Upper lobe of right lung (tissue), 1 donor: ENCODE data around the gene FBRSL1. TPM values are rescaled to one million over a fixed set of nuclear protein-coding genes. Genes with fewer than 3 reads are reported as not detected.

Source experiments
- ATAC-seq: fragments of 200-7000 bp; cut with Tn5 transposase; one replicate; pipeline ENCODE4 v1.9.1; 2020; ENCODE audit warnings: mild to moderate bottlenecking, moderate library complexity
- DNase-seq: peaks from one replicate; pipeline ENCODE4 v3.0.0-alpha.2; 2020
- H3K27ac ChIP-seq: fragments of 200-600 bp; one replicate; pipeline ENCODE4 v1.8.0; 2022
- H3K27me3 ChIP-seq: fragments of 200-600 bp; one replicate; pipeline ENCODE4 v1.8.0; 2022; ENCODE audit warnings: mild to moderate bottlenecking
- H3K36me3 ChIP-seq: fragments of 200-600 bp; one replicate; pipeline ENCODE4 v1.8.0; 2022
- H3K4me1 ChIP-seq: fragments of 200-600 bp; one replicate; pipeline ENCODE4 v1.8.0; 2022
- H3K4me3 ChIP-seq: fragments of 200-600 bp; one replicate; pipeline ENCODE4 v1.8.0; 2022; ENCODE audit warnings: mild to moderate bottlenecking
- H3K9me3 ChIP-seq: fragments of 200-600 bp; one replicate; pipeline ENCODE4 v1.8.0; 2022
- intact Hi-C: fragments of 100-400 bp; cut with DNase I; formaldehyde crosslinking; loops from one replicate; pipeline ENCODE4 v1.11.0; 2022
- total RNA-seq: library from RNA; stranded (reverse); fragmentation: NEBNext Ultra II Directional; extraction: Animal tissue kit (Norgen Biotek cat#: 25700); gene quantifications from one replicate; pipeline ENCODE4 v1.2.1, GENCODE V29; 2021
- TF ChIP-seq, protein P1 (sequence below): fragments of 200-600 bp; IDR thresholded peaks from one replicate; pipeline ENCODE4 v1.8.0; 2022; ENCODE audit warnings: antibody characterized with exemption
- donor health status: DM: no; HTN: yes; CAD: no; lungs with severe emphysema.

The FBRSL1 gene
- total RNA-seq, 1 donor from 2014 or later = 49.5 TPM

DNA sequence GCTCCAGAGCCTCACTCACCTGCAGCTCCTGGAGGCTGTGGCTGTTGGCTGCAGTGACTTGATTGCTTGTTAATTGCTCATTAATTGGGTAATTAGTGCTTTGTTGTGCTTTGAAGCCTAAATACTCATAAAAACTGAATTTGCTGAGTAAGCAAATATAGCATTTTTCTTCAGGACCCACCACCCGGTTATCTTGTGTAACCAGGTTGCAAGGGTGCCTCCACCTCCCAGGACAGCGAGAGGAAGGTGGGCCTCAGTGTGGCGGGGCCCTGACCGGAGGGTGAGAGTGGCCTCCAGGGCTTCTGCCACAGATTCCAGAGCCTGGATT is 48.7 kb downstream of the FBRSL1 start:
- H3K4me1 ChIP-seq = no peaks in the 10 kb centered on the region
- TF ChIP-seq, protein P1, sequence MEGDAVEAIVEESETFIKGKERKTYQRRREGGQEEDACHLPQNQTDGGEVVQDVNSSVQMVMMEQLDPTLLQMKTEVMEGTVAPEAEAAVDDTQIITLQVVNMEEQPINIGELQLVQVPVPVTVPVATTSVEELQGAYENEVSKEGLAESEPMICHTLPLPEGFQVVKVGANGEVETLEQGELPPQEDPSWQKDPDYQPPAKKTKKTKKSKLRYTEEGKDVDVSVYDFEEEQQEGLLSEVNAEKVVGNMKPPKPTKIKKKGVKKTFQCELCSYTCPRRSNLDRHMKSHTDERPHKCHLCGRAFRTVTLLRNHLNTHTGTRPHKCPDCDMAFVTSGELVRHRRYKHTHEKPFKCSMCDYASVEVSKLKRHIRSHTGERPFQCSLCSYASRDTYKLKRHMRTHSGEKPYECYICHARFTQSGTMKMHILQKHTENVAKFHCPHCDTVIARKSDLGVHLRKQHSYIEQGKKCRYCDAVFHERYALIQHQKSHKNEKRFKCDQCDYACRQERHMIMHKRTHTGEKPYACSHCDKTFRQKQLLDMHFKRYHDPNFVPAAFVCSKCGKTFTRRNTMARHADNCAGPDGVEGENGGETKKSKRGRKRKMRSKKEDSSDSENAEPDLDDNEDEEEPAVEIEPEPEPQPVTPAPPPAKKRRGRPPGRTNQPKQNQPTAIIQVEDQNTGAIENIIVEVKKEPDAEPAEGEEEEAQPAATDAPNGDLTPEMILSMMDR = no peak
- no peak overlapping the region for H3K4me3 ChIP-seq
- no peaks in the 10 kb centered on the region for H3K27me3 ChIP-seq
- no peak overlapping the region for H3K27ac ChIP-seq
- DNase-seq (no peak), ATAC-seq (no peak)
- intact Hi-C loops = no loop called here
- no peaks in the 10 kb centered on the region for H3K36me3 ChIP-seq
- H3K9me3 ChIP-seq = no peaks in the 10 kb centered on the region

DNA sequence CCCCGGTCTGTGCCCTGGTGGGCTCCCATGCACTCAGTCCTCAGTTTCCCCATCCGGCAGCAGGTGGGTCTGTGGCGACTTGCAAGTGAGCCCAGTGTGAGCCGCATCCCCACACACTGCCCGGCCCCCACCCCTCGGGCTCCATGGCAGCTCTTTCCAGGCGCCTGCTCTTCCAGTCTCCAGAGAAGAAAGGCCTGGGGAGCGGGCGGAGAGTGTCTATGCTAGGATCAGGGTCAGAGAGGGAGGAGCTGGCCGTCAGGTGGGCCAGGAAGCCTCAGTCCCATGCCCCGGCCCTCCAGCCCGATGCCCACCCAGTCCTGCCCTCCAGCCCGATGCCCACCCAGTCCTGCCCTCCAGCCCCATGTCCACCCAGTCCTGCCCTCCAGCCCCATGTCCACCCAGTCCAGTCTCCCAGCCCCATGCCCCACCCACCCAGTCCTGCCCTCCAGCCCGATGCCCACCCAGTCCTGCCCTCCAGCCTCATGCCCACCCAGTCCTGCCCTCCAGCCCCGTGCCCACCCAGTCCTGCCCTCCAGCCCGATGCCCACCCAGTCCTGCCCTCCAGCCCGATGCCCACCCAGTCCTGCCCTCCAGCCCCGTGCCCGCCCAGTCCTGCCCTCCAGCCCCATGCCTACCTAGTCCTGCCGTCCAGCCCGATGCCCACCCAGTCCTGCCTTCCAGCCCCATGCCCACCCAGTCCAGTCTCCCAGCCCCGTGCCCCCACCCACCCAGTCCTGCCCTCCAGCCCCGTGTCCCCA is 49.2 kb downstream of the FBRSL1 start:
- H3K4me1 ChIP-seq = no peaks in the 10 kb centered on the region
- no peak overlapping the region for H3K27ac ChIP-seq
- no peaks in the 10 kb centered on the region for H3K27me3 ChIP-seq
- H3K36me3 ChIP-seq = no peaks in the 10 kb centered on the region
- TF ChIP-seq, protein P1 = no peak
- H3K4me3 ChIP-seq = no peak overlapping the region
- DNase-seq = no peak
- ATAC-seq = no peak
- intact Hi-C loops = no loop called here
- H3K9me3 ChIP-seq = no peaks in the 10 kb centered on the region

DNA sequence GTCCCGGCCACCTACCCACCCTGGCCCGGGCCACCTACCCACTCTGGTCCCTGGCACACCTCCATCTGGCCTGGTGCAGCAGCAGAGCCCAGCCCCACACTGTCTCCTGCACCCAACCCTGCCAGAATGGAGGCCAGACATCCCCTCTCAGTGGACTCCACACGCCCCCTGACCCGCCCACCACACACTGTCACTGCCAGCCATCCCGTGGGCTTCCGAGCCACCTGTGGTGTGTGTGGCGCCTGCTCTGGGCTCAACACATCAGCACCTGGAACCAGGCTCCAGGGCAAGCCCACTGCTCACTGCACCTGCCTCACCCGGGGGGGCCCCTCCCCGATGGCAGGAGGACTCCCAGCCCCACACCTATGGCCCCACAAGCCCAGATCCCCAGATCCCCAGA is 50.5 kb downstream of the FBRSL1 start:
- H3K36me3 ChIP-seq = no peaks in the 10 kb centered on the region
- DNase-seq = no peak
- no peak overlapping the region for H3K27ac ChIP-seq
- intact Hi-C loops = no loop called here
- no peaks in the 10 kb centered on the region for H3K27me3 ChIP-seq
- no peaks in the 10 kb centered on the region for H3K9me3 ChIP-seq
- no peak overlapping the region for H3K4me3 ChIP-seq
- no peak for ATAC-seq
- TF ChIP-seq, protein P1 = no peak
- H3K4me1 ChIP-seq = no peaks in the 10 kb centered on the region

DNA sequence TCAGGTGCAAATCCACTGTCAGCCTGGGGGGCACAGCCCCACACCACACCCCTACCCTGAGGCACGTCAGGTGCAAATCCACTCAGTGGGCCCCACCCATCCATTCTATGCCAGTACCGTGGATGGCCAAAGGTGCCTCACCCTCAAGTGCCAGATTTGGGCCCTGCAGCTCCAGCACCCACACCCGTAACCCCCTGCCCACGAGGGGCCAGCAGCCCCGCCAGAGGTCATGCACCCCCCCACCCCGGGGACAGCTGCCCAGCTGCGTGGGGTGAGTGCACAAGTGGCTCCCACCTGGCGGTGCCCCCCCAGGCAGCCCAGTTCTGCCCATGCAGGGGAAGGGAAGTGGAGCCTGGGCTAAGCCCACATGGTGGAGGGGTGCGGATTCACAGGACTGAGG is 51.2 kb downstream of the FBRSL1 start:
- H3K4me3 ChIP-seq = no peak overlapping the region
- no peaks in the 10 kb centered on the region for H3K36me3 ChIP-seq
- H3K9me3 ChIP-seq = no peaks in the 10 kb centered on the region
- DNase-seq = no peak
- TF ChIP-seq, protein P1 = no peak
- intact Hi-C loops = no loop called here
- no peak overlapping the region for H3K27ac ChIP-seq
- ATAC-seq = no peak
- H3K27me3 ChIP-seq = no peaks in the 10 kb centered on the region
- H3K4me1 ChIP-seq = no peaks in the 10 kb centered on the region

DNA sequence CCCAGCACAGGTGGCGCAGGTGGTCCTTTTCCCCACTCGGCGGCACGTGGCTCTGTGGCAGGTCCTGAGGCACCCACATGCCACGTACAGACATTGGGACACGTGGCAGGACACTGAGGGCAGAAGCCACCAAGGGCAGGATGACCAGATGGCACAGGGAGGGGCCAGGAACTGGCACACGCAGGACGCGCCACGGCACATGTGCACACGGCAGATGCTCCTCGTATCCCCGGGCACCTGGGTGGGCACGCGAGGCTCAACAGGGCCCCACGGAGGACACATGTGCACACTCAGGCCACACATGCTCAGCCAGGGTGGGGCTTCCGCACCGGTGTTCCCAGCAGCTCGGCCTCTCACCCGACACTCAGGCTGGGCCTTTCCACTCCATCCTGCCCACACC is 52.0 kb downstream of the FBRSL1 start:
- Histone ChIP-seq H3K4me1 (no peaks in the 10 kb centered on the region), H3K4me3 (no peak overlapping the region), H3K27ac (no peak overlapping the region), H3K36me3 (no peaks in the 10 kb centered on the region), H3K27me3 (no peaks in the 10 kb centered on the region), H3K9me3 (no peaks in the 10 kb centered on the region)
- ATAC-seq (no peak), DNase-seq (no peak)
- TF ChIP-seq, protein P1 = no peak
- intact Hi-C loops = no loop called here

DNA sequence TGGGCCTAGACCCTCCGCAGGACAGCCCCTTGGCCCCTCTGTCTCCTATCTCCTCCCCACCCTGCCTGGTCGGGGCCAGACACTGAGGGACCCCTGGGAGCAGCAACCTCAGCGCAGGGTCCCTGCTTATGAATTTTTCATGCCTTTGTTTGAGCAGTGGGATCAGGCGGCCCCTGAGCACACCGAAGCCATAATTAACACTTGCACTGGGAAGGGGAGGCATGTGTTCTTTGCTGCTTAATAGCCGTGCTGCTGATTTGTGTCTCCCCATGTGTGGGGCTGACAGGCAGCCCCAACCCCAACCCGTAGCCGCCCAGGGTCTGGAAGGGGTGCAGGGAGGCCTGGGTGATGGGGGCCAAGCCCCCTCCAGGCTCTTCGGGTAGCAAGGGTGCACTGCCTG is 52.7 kb downstream of the FBRSL1 start:
- Histone ChIP-seq H3K27me3 (no peaks in the 10 kb centered on the region), H3K9me3 (no peaks in the 10 kb centered on the region), H3K36me3 (no peaks in the 10 kb centered on the region), H3K4me1 (no peaks in the 10 kb centered on the region), H3K27ac (no peak overlapping the region), H3K4me3 (no peak overlapping the region)
- intact Hi-C loops = no loop called here
- ATAC-seq (no peak), DNase-seq (no peak)
- TF ChIP-seq, protein P1 = no peak
